Calu3 (cell line): Measurements from ENCODE around the gene DBI. TPM values are rescaled to one million over a fixed set of nuclear protein-coding genes. Genes with fewer than 3 reads are reported as not detected.

Source experiments
- BruUV-seq: library from RNA; stranded (reverse); fragments of 400-500 nt; replicated peaks from 2 replicates; lab custom pipeline; 2021; lab: Mats Ljungman, UMichigan
- CTCF ChIA-PET: fragments of 300-600 bp; sonication (Branson Sonifier 250); formaldehyde crosslinking; loops from one replicate; lab custom pipeline; 2022; ENCODE audit warnings: antibody characterized with exemption; lab: Charles Lee
- DNase-seq: peaks from one replicate; pipeline ENCODE4 v3.0.0; 2022
- H3K27ac Mint-ChIP-seq: one replicate; pipeline ENCODE4 v1.8.0; 2022; ENCODE audit warnings: mixed read lengths; ENCODE audit not compliant: unreplicated experiment
- H3K27me3 Mint-ChIP-seq: one replicate; pipeline ENCODE4 v1.8.0; 2022; ENCODE audit warnings: mixed read lengths; ENCODE audit not compliant: unreplicated experiment
- H3K36me3 Mint-ChIP-seq: one replicate; pipeline ENCODE4 v1.8.0; 2022; ENCODE audit warnings: mild to moderate bottlenecking, moderate library complexity, mixed read lengths; ENCODE audit not compliant: insufficient read depth, unreplicated experiment
- H3K4me1 Mint-ChIP-seq: one replicate; pipeline ENCODE4 v1.8.0; 2022; ENCODE audit warnings: mild to moderate bottlenecking, low read depth, mixed read lengths; ENCODE audit not compliant: unreplicated experiment
- H3K4me3 Mint-ChIP-seq: one replicate; pipeline ENCODE4 v1.8.0; 2022; ENCODE audit warnings: mild to moderate bottlenecking, low read depth, moderate library complexity, mixed read lengths; ENCODE audit not compliant: unreplicated experiment
- H3K9me3 Mint-ChIP-seq: one replicate; pipeline ENCODE4 v1.8.0; 2022; ENCODE audit warnings: low read depth, mixed read lengths; ENCODE audit not compliant: unreplicated experiment
- intact Hi-C: fragments of 100-400 bp; cut with micrococcal nuclease; formaldehyde crosslinking; loops from one replicate; pipeline ENCODE4 v1.10.0; 2022; ENCODE audit not compliant: unreplicated experiment
- total RNA-seq: library from RNA; stranded (reverse); gene quantifications from 2 replicates; pipeline ENCODE4 v1.2.3, GENCODE V29; 2022
- TF ChIP-seq, protein P1 (sequence below): fragments of 200-600 bp; IDR thresholded peaks from one replicate; pipeline ENCODE4 v1.8.0; 2022; ENCODE audit warnings: antibody characterized with exemption; ENCODE audit not compliant: unreplicated experiment

Gene DBI
- total RNA-seq, 1 experiment from 2014 or later = 222 TPM

DNA sequence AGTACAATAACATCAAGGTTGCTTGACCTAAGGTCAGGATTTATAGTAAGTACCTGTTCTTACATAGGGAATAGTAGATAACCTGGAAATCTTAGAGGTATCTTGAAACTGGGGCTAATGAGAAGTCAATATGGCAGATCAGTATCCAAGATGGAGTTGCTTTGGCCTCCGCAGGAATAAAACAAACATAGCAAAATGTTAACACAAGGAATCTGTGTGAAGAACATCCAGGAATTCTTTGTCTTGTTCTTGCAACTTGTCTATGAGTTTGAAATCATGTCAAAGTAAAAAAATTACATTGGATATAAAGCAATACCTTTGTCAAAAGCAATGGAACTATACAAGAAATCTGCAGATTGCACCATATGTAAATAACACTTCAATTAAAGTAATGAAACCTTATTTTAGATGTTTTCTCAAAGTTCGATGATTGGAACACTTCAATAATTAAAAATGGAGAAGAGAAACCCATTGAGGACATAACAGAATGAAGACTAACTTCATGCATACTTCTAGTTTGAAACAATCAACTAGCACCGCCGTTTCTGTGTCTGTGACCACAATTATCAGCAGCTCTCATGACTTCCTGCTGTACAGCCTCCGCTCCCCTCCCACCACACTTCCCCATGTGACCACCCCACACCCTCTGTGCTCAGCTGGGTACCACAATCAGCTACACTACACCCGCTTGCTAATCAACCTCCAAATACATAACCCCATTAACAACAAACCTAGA, 27.8 kb upstream of the DBI start:
- DNase-seq = no peak
- TF ChIP-seq, protein P1, sequence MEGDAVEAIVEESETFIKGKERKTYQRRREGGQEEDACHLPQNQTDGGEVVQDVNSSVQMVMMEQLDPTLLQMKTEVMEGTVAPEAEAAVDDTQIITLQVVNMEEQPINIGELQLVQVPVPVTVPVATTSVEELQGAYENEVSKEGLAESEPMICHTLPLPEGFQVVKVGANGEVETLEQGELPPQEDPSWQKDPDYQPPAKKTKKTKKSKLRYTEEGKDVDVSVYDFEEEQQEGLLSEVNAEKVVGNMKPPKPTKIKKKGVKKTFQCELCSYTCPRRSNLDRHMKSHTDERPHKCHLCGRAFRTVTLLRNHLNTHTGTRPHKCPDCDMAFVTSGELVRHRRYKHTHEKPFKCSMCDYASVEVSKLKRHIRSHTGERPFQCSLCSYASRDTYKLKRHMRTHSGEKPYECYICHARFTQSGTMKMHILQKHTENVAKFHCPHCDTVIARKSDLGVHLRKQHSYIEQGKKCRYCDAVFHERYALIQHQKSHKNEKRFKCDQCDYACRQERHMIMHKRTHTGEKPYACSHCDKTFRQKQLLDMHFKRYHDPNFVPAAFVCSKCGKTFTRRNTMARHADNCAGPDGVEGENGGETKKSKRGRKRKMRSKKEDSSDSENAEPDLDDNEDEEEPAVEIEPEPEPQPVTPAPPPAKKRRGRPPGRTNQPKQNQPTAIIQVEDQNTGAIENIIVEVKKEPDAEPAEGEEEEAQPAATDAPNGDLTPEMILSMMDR = no peak
- Mint-ChIP-seq H3K9me3 (no peaks in the 10 kb centered on the region), H3K36me3 (no peaks in the 10 kb centered on the region), H3K27me3 (no peaks in the 10 kb centered on the region), H3K27ac (no peak overlapping the region), H3K4me1 (no peaks in the 10 kb centered on the region), H3K4me3 (no peak overlapping the region)
- BruUV-seq = no TSS peak
- intact Hi-C loops = no loop called here
- CTCF ChIA-PET = interaction anchor here (0.7 kb wide), 2 partner anchors 13 to 27 kb away, joined by 3 read pairs; no protein-coding TSS in a partner anchor

GRCh38 chr2:119339562-119339923, 27.2 kb upstream of the DBI start:
- CTCF ChIA-PET = interaction anchor here (0.7 kb wide), 2 partner anchors 14 to 26 kb away, joined by 3 read pairs; no protein-coding TSS in a partner anchor
- no peak for DNase-seq
- no peaks in the 10 kb centered on the region for H3K4me1 Mint-ChIP-seq
- H3K27me3 Mint-ChIP-seq = no peaks in the 10 kb centered on the region
- intact Hi-C loops = no loop called here
- no peak overlapping the region for H3K4me3 Mint-ChIP-seq
- BruUV-seq = no TSS peak
- H3K9me3 Mint-ChIP-seq = no peaks in the 10 kb centered on the region
- no peaks in the 10 kb centered on the region for H3K36me3 Mint-ChIP-seq
- H3K27ac Mint-ChIP-seq = no peak overlapping the region
- TF ChIP-seq, protein P1 = no peak

GRCh38 chr2:119341684-119342083, 25.1 kb upstream of the DBI start:
- Mint-ChIP-seq H3K36me3 (no peaks in the 10 kb centered on the region), H3K27ac (no peak overlapping the region), H3K27me3 (no peaks in the 10 kb centered on the region), H3K4me1 (no peaks in the 10 kb centered on the region), H3K9me3 (no peaks in the 10 kb centered on the region), H3K4me3 (no peak overlapping the region)
- intact Hi-C loops = no loop called here
- TF ChIP-seq, protein P1 = no peak
- BruUV-seq = no TSS peak
- DNase-seq = no peak
- CTCF ChIA-PET = no interaction called here

- no peak for DNase-seq
- CTCF ChIA-PET = no interaction called here
- intact Hi-C loops = no loop called here
- Mint-ChIP-seq H3K4me1 (no peaks in the 10 kb centered on the region), H3K4me3 (no peak overlapping the region), H3K9me3 (no peaks in the 10 kb centered on the region), H3K27ac (no peak overlapping the region), H3K36me3 (no peaks in the 10 kb centered on the region), H3K27me3 (no peaks in the 10 kb centered on the region)
- TF ChIP-seq, protein P1 = no peak
- no TSS peak for BruUV-seq
Observed at GRCh38 chr2:119349289-119349688, 17.5 kb upstream of the DBI start.
